K562 (cell line): ENCODE data around the gene ZFX. TPM values are rescaled to one million over a fixed set of nuclear protein-coding genes. Genes with fewer than 3 reads are reported as not detected.

Experiments
- CHD4 ChIP-seq: fragments of 200-600 bp; sonication (generic); IDR thresholded peaks from 3 replicates; pipeline ENCODE4 v1.6.1; 2012; ENCODE audit warnings: low read depth, mild to moderate bottlenecking, mixed read lengths, low read length, inconsistent platforms; ENCODE audit not compliant: insufficient read depth, insufficient replicate concordance, poor library complexity, severe bottlenecking
- GABPB2 ChIP-seq: fragments of 250-450 bp; sonication (Bioruptor Pico); conservative IDR thresholded peaks from 2 replicates; pipeline ENCODE4 v1.5.1; 2021; ENCODE audit warnings: mild to moderate bottlenecking
- HMG20B ChIP-seq: fragments of 250-450 bp; sonication (Bioruptor Pico); IDR thresholded peaks from 2 replicates; pipeline ENCODE4 v1.5.0; 2021; ENCODE audit warnings: mild to moderate bottlenecking
- ZNF408 ChIP-seq: fragments of 250-450 bp; sonication (Bioruptor Pico); IDR thresholded peaks from 2 replicates; pipeline ENCODE4 v1.4.0; 2020; ENCODE audit warnings: low read depth, mild to moderate bottlenecking, moderate library complexity
- polyA plus RNA-seq, 8 experiments: library from polyadenylated mRNA; depleted of rRNA in 4 of 8; stranded (reverse) in 5 of 8; unstranded in 3 of 8; fragments of >200 nt; fragmentation: Nextera tagmentation in 2 of 8; fragmentation: Illumina TruSeq in 1 of 8; extraction: Ambion mirVana in 2 of 8; extraction: Trizol in 1 of 8; gene quantifications; 2 replicates each; pipeline versions ENCODE4 v1.2.1 to v1.2.3, GENCODE V29; 2011 to 2014; ENCODE audit warnings: inconsistent platforms in 1 of 8, missing spikeins in 1 of 8
- total RNA-seq, 7 experiments: library from RNA; depleted of rRNA in 6 of 7; stranded (reverse); fragments of >200 nt in 6 of 7; fragmentation: Illumina TruSeq in 2 of 7; extraction: Trizol in 2 of 7; gene quantifications; 2 replicates each; pipeline versions ENCODE4 v1.2.1 to v1.2.3, GENCODE V29; 2011 to 2021; ENCODE audit warnings: low replicate concordance in 1 of 7
- TF ChIP-seq, protein P1 (sequence below), 2 experiments: fragments of 450-650 bp; IDR thresholded peaks; 2 replicates each; pipeline ENCODE4 v1.6.1; 2016; ENCODE audit warnings: mild to moderate bottlenecking in 2 of 2, borderline replicate concordance in 1 of 2, low read depth in 1 of 2, moderate library complexity in 1 of 2

The ZFX gene
- total and polyA plus RNA-seq, 9 of the 15 experiments (the other 6 are each of a cell fraction or from before 2014, with no cell fraction given): 5.3 to 25.2 (median 11.4) TPM

DNA sequence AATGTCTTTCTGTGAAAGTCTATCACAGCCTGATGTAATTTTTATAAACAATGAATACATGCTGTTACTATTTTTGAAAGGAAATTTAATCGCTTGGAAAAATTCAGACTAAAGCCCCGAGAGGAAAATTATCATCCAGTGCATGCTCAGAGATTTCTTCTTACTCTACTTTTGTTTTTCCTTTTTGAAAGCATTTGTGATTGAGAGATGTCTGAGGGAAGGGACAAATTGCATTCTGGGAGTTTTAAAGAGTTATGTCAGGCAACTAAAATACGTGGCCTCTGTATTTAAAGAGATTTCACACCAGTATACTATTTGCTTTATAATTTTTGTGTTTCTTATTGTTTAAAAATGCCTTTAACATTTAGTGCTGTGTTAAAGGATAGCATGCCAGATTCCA is 1.4 kb upstream of the ZFX start (continued):
- TF ChIP-seq, protein P1, sequence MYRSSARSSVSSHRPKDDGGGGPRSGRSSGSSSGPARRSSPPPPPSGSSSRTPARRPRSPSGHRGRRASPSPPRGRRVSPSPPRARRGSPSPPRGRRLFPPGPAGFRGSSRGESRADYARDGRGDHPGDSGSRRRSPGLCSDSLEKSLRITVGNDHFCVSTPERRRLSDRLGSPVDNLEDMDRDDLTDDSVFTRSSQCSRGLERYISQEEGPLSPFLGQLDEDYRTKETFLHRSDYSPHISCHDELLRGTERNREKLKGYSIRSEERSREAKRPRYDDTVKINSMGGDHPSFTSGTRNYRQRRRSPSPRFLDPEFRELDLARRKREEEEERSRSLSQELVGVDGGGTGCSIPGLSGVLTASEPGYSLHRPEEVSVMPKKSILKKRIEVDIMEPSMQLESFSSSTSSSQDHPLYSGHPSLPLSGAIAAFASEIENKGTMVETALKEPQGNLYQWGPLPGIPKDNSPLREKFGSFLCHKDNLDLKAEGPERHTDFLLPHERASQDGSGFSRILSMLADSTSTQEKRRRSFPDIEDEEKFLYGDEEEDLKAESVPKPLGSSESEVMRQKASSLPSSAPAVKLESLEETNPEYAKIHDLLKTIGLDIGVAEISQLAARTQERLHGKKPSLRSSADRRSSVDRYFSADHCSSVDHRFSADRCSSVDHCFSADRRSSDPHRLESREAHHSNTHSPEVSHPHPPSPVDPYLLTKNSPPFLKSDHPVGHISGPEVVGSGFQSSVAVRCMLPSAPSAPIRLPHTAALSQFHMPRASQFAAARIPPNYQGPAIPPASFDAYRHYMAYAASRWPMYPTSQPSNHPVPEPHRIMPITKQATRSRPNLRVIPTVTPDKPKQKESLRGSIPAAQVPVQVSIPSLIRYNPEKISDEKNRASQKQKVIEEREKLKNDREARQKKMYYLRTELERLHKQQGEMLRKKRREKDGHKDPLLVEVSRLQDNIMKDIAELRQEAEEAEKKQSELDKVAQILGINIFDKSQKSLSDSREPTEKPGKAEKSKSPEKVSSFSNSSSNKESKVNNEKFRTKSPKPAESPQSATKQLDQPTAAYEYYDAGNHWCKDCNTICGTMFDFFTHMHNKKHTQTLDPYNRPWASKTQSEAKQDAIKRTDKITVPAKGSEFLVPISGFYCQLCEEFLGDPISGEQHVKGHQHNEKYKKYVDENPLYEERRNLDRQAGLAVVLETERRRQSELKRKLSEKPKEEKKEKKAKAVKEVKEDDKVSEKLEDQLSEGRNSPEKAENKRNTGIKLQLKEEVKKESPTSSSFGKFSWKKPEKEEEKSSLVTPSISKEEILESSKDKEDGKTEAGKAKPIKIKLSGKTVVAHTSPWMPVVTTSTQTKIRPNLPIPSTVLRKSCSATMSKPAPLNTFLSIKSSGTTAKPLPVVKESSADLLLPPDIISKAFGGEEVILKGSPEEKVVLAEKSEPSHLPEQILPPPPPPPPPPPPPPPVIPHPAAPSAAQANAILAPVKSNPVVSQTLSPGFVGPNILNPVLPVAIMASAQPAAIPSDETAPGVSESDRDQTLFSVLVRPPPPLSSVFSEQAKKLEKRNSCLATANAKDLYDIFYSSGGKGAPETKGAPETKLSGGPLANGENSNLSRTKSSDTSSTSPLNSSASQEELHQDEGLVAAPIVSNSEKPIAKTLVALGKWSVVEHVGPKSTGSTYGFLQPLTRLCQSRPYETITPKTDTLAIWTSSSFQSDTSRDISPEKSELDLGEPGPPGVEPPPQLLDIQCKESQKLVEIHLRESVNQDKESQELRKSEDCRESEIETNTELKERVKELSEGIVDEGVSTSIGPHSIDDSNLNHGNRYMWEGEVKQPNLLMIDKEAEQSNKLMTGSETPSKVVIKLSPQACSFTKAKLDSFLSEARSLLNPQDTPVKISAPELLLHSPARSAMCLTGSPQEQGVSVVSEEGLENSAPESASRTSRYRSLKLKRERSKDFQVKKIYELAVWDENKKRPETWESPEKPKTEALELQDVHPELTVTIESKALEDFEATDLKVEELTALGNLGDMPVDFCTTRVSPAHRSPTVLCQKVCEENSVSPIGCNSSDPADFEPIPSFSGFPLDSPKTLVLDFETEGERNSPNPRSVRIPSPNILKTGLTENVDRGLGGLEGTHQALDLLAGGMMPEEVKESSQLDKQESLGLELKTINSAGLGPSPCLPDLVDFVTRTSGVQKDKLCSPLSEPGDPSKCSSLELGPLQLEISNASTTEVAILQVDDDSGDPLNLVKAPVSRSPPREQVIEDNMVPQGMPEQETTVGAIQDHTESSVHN (IDR thresholded peaks at IDR 0.05; ENCODE audit: borderline replicate concordance in 1 of 2, low read depth in 1 of 2): no peak
- no peak for TF ChIP-seq ZNF408 (CRISPR knock-in tag)
- TF ChIP-seq GABPB2: no peak
- TF ChIP-seq HMG20B (CRISPR knock-in tag): no peak
- no peak for TF ChIP-seq CHD4
- TF ChIP-seq, all 486 proteins: peak for 0
